DOHH2 (cell line): ENCODE measurements around the gene B4GALT3.

Source experiments
- H3F3A ChIP-seq: fragments of 200-600 bp; sonication (generic), shearing (Covaris generic); 2 replicates; pipeline ENCODE4 v1.6.0; 2016; ENCODE audit warnings: antibody characterized with exemption, mild to moderate bottlenecking; ENCODE audit not compliant: control insufficient read depth, insufficient read depth
- H3K27ac ChIP-seq: fragments of 200-600 bp; sonication (generic); 2 replicates; pipeline ENCODE4 v1.5.1; 2014; ENCODE audit warnings: low read depth, mild to moderate bottlenecking, low read length, moderate library complexity
- H3K27me3 ChIP-seq: fragments of 200-600 bp; sonication (generic); 2 replicates; pipeline ENCODE4 v1.6.1; 2014; ENCODE audit warnings: mild to moderate bottlenecking, low read length, mixed read lengths; ENCODE audit not compliant: control insufficient read depth
- H3K36me3 ChIP-seq: fragments of 200-600 bp; sonication (generic); 2 replicates; pipeline ENCODE4 v1.6.1; 2014; ENCODE audit warnings: mild to moderate bottlenecking, low read length, moderate library complexity, mixed read lengths; ENCODE audit not compliant: control insufficient read depth
- H3K4me1 ChIP-seq: fragments of 200-600 bp; sonication (generic); 2 replicates; pipeline ENCODE4 v1.6.1; 2014; ENCODE audit warnings: mild to moderate bottlenecking, low read length, mixed read lengths; ENCODE audit not compliant: control insufficient read depth
- H3K4me2 ChIP-seq: fragments of 200-600 bp; sonication (generic); 2 replicates; pipeline ENCODE4 v1.6.0; 2014; ENCODE audit warnings: mild to moderate bottlenecking, low read length, moderate library complexity
- H3K4me3 ChIP-seq: fragments of 200-600 bp; sonication (generic); 2 replicates; pipeline ENCODE4 v1.5.1; 2014; ENCODE audit warnings: mild to moderate bottlenecking, low read length, mixed read lengths
- H3K79me2 ChIP-seq: fragments of 200-600 bp; sonication (generic); 2 replicates; pipeline ENCODE4 v1.6.1; 2014; ENCODE audit warnings: mild to moderate bottlenecking, low read length, mixed read lengths; ENCODE audit not compliant: control insufficient read depth
- H3K9me2 ChIP-seq: fragments of 200-600 bp; sonication (generic); replicated peaks from 2 replicates; pipeline ENCODE4 v1.6.1; 2014; ENCODE audit warnings: mild to moderate bottlenecking, low read length, mixed read lengths; ENCODE audit not compliant: control insufficient read depth
- H3K9me3 ChIP-seq: fragments of 200-600 bp; sonication (generic); 2 replicates; pipeline ENCODE4 v1.6.1; 2014; ENCODE audit warnings: antibody characterized with exemption, low read length, mixed read lengths; ENCODE audit not compliant: control insufficient read depth, insufficient read depth
- H4K20me1 ChIP-seq: fragments of 200-600 bp; sonication (generic); 2 replicates; pipeline ENCODE4 v1.6.0; 2014; ENCODE audit warnings: low read depth, mild to moderate bottlenecking, antibody characterized with exemption, low read length, moderate library complexity; ENCODE audit not compliant: control insufficient read depth, insufficient read depth
- CTCF ChIP-seq: fragments of 200-600 bp; sonication (generic); IDR thresholded peaks from one replicate; pipeline ENCODE4 v1.5.1; 2014; ENCODE audit warnings: antibody characterized with exemption, mild to moderate bottlenecking, low read depth, low read length; ENCODE audit not compliant: poor library complexity, severe bottlenecking
- EZH2phosphoT487 ChIP-seq: fragments of 200-600 bp; sonication (generic); IDR thresholded peaks from 2 replicates; pipeline ENCODE4 v1.6.1; 2017; ENCODE audit warnings: borderline replicate concordance, mild to moderate bottlenecking, antibody characterized with exemption, low read length, moderate library complexity, mixed read lengths

The B4GALT3 gene

DNA sequence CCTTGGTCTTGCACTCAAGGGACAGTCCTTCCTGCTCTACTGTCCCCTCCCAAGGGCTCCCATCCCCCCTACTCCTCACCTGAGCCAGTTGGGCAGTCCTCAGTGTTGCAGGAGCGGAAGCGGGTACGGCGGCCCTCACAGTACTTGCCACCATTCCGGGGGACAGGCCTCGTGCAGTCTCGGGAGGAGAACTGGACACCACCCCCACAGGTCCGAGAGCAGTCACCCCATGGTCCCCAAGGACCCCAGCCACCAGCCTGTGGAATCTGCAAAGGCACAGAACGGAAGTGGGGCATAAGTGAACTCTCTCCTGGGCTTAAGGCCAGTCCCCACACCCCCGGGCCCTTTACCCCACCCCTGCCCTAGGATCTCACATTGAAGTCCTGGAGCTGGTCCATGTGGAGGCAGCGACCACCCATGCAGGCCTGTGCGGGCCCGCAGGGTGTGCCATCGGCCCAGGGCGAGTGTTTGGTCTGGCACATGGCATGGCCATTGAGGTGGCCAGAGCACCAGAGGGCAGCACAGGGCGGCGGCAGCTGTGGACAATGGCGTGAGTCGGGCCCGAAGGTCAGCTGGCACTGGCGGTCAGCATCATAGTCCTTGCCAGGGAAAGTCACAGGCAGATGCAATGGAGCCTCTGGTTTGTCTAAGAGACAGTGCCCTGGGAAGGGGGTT, 16.4 kb upstream of the B4GALT3 start:
- Histone ChIP-seq H3K27me3 (no peaks in the 10 kb centered on the region), H3K9me3 (no peaks in the 10 kb centered on the region), H3K36me3 (no peaks in the 10 kb centered on the region), H3K4me1 (peaks cover 26% of the 10 kb centered on the region), H3K79me2 (no peaks in the 10 kb centered on the region), H3K4me3 (no peak overlapping the region), H3F3A (0 out of 2 replicates have a peak, but pooled peaks cover 3% of the 10 kb centered on the region), H3K4me2 (no peak overlapping the region), H3K27ac (no peak overlapping the region), H3K9me2 (no peaks in the 10 kb centered on the region), H4K20me1 (no peaks in the 10 kb centered on the region)
- TF ChIP-seq EZH2phosphoT487 (no peak), CTCF (no peak)

DNA sequence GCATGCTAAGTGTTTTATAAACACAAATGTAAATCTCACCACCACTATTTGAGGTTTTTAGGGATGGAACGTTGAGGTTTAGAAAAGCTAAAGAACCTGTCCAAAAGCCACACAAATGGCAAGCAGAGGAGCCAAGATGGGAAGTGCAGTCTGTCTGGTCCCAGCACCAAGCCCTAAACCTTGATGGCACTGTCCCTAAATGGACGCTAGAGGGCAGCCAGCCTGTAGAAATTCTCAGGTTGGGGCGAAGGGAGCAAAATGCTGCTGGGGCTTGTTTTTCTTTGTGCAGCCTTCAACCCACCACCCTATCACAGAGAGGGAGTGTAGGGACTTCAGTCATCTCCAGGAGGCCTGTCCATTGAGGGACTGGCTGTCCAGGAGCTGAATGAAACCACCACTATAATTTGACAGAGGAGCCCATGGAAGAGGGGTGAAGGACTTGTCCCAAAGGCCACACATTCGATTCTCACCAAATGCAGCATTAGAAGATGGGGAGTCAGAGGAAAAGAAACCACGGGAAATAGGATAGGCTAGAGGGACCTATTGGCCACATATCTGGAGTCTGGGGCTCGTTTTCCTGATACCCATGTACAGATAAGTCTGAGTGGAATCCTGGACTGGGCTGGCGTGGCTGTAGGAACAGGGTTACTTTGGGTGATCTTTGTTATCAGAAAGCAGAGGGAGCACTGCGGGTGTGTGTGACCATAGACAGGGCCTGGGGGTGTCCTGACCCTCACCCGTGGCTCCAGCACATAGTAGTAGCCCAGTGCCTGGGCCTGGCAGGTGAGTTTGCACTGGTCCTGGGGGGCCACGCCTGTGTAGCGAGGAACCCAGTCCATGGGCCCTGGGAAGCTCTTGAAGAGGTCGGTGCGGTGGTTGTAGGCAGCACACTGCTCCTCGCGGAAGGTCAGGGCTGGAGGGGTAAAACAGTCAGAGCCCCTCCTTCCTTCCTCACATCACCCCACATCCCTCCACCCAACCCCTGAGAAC, 15.5 kb upstream of the B4GALT3 start:
- peaks cover 26% of the 10 kb centered on the region for H3K4me1 ChIP-seq
- no peaks in the 10 kb centered on the region for H3K79me2 ChIP-seq
- H3K27ac ChIP-seq: no peak overlapping the region
- H3K9me2 ChIP-seq: no peaks in the 10 kb centered on the region
- H4K20me1 ChIP-seq: no peaks in the 10 kb centered on the region
- no peak overlapping the region for H3K4me3 ChIP-seq
- H3K9me3 ChIP-seq: no peaks in the 10 kb centered on the region
- peak; percentile 86 for TF ChIP-seq CTCF
- no peak for TF ChIP-seq EZH2phosphoT487
- H3F3A ChIP-seq: 0 out of 2 replicates have a peak, but pooled peaks cover 3% of the 10 kb centered on the region
- no peaks in the 10 kb centered on the region for H3K36me3 ChIP-seq
- no peak overlapping the region for H3K4me2 ChIP-seq
- no peaks in the 10 kb centered on the region for H3K27me3 ChIP-seq

GRCh38 chr1:161191971-161192370, 14.7 kb upstream of the B4GALT3 start:
- Histone ChIP-seq H3K27ac (no peak overlapping the region), H3K4me3 (no peak overlapping the region), H3F3A (0 out of 2 replicates have a peak, but pooled peaks cover 6% of the 10 kb centered on the region), H3K79me2 (no peaks in the 10 kb centered on the region), H3K9me3 (no peaks in the 10 kb centered on the region), H3K4me2 (no peak overlapping the region), H4K20me1 (no peaks in the 10 kb centered on the region), H3K27me3 (no peaks in the 10 kb centered on the region), H3K36me3 (no peaks in the 10 kb centered on the region), H3K4me1 (peaks cover 32% of the 10 kb centered on the region), H3K9me2 (no peaks in the 10 kb centered on the region)
- TF ChIP-seq EZH2phosphoT487 (no peak), CTCF (no peak)
